ENCODE results near the gene BDH2. TPM values are rescaled to one million over a fixed set of nuclear protein-coding genes. Genes with fewer than 3 reads are reported as not detected.

BDH2 gene
- total RNA-seq, 1 donor from 2014 or later, result 71.8 TPM

- DNase-seq (ENCODE audit: low spot score), result no peak
Observed at GRCh38 chr4:103085555-103086196, 14.0 kb downstream of the BDH2 start.

- DNase-seq (ENCODE audit: low spot score), result no peak
Observed at GRCh38 chr4:103079621-103080020, 20.0 kb downstream of the BDH2 start.

GRCh38 chr4:103076747-103077347 lies 22.8 kb downstream of the BDH2 start, which contains the start of gene SLC9B2:
Gene SLC9B2 (minus strand): TSS chr4:103076761. CDS start chr4:103067550, 9,211 bp downstream.
- no peak for DNase-seq (ENCODE audit: low spot score)

GRCh38 chr4:103075894-103076746 lies 23.5 kb downstream of the BDH2 start:
- peak; percentile 46 for DNase-seq (ENCODE audit: low spot score)

- DNase-seq (ENCODE audit: low spot score), result peak; percentile 40
Observed at GRCh38 chr4:103075435-103075893, 24.2 kb downstream of the BDH2 start.

- no peak for DNase-seq (ENCODE audit: low spot score)
Observed at GRCh38 chr4:103074744-103075434, 24.7 kb downstream of the BDH2 start.

GRCh38 chr4:103073792-103074438 lies 25.7 kb downstream of the BDH2 start:
- no peak for DNase-seq (ENCODE audit: low spot score)

GRCh38 chr4:103067841-103068547 lies 31.6 kb downstream of the BDH2 start:
- no peak for DNase-seq (ENCODE audit: low spot score)

- DNase-seq (ENCODE audit: low spot score), result no peak
Observed at GRCh38 chr4:103060453-103061148, 39.0 kb downstream of the BDH2 start.

- DNase-seq (ENCODE audit: low spot score), result no peak
Observed at GRCh38 chr4:103054030-103054429, 45.6 kb downstream of the BDH2 start.

- DNase-seq (ENCODE audit: low spot score), result no peak
Observed at GRCh38 chr4:103052779-103053178, 46.9 kb downstream of the BDH2 start.

- DNase-seq (ENCODE audit: low spot score), result no peak
Observed at GRCh38 chr4:103052145-103052544, 47.5 kb downstream of the BDH2 start.

GRCh38 chr4:103050736-103051436 lies 48.7 kb downstream of the BDH2 start:
- no peak for DNase-seq (ENCODE audit: low spot score)

- DNase-seq (ENCODE audit: low spot score), result peak; percentile 12
Observed at GRCh38 chr4:103046416-103047290, 53.0 kb downstream of the BDH2 start.

- no peak for DNase-seq (ENCODE audit: low spot score)
Observed at GRCh38 chr4:103044183-103044582, 55.5 kb downstream of the BDH2 start.

GRCh38 chr4:103036169-103036568 lies 63.5 kb downstream of the BDH2 start:
- no peak for DNase-seq (ENCODE audit: low spot score)

- DNase-seq (ENCODE audit: low spot score), result peak; percentile 13
Observed at GRCh38 chr4:103032574-103032973, 67.1 kb downstream of the BDH2 start.

GRCh38 chr4:103030791-103031190 lies 68.8 kb downstream of the BDH2 start:
- no peak for DNase-seq (ENCODE audit: low spot score)
